ENCODE measurements around the gene GRIK4. TPM values are rescaled to one million over a fixed set of nuclear protein-coding genes. Genes with fewer than 3 reads are reported as not detected.

GRIK4 gene
- polyA plus RNA-seq, 1 donor from 2014 or later = 3.4 TPM

DNA sequence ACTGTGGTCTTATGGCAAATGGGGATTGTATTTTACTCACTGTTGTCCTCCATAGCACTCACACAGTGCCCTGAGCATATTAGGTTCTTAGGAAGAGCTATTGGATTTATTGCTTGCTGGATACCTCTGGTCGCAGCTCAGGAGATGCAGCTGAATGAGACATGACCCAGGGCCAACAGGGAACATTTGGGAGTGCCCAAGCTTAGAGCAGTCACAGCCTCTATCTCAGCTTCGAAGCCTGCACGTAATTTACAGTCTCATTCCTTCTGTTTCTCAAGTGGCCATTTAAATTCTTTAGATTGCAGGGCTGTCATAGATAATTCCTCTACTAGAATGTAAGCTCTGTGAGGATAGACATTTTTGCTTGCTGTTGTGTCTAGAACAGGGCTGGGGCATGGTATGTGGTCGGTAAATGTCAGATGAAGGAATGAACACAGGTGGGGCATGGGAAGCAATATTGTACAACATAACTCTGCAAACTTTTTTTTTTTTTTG lies 192.8 kb downstream of the GRIK4 start:
- Histone ChIP-seq H2AFZ (ENCODE audit: low read depth, low read length) (no peak overlapping the region), H3K36me3 (ENCODE audit: insufficient read depth, low read length) (no peaks in the 10 kb centered on the region), H3F3A (ENCODE audit: insufficient read depth, low read length, poor library complexity, severe bottlenecking) (no peaks in the 10 kb centered on the region), H3K9me2 (ENCODE audit: insufficient read depth, low read length) (no peaks in the 10 kb centered on the region), H3K4me2 (ENCODE audit: low read length) (no peak overlapping the region), H3K79me2 (replicated peaks; ENCODE audit: insufficient read depth, low read length) (no peaks in the 10 kb centered on the region), H3K4me3 (ENCODE audit: low read length) (no peak overlapping the region), H4K20me1 (ENCODE audit: insufficient read depth) (no peaks in the 10 kb centered on the region), H3K27ac (ENCODE audit: low read length) (no peak overlapping the region), H3K9ac (ENCODE audit: low read length) (no peak overlapping the region), H3K9me3 (ENCODE audit: low read length) (peaks cover 5% of the 10 kb centered on the region), H3K27me3 (ENCODE audit: insufficient read depth, low read depth, low read length) (no peaks in the 10 kb centered on the region)
- no peak for TF ChIP-seq SMC3 (conservative IDR thresholded peaks at IDR 0.05; ENCODE audit: poor library complexity)
- TF ChIP-seq TAF1 (IDR thresholded peaks at IDR 0.05; ENCODE audit: low read depth) = no peak
- TF ChIP-seq EP300 (conservative IDR thresholded peaks at IDR 0.05; ENCODE audit: poor library complexity, severe bottlenecking) = no peak
- TF ChIP-seq RAD21 (conservative IDR thresholded peaks at IDR 0.05) = no peak
- TF ChIP-seq POLR2AphosphoS5 (IDR thresholded peaks at IDR 0.05) = no peak
- no peak for TF ChIP-seq MXI1 (conservative IDR thresholded peaks at IDR 0.05; ENCODE audit: poor library complexity, severe bottlenecking)

DNA sequence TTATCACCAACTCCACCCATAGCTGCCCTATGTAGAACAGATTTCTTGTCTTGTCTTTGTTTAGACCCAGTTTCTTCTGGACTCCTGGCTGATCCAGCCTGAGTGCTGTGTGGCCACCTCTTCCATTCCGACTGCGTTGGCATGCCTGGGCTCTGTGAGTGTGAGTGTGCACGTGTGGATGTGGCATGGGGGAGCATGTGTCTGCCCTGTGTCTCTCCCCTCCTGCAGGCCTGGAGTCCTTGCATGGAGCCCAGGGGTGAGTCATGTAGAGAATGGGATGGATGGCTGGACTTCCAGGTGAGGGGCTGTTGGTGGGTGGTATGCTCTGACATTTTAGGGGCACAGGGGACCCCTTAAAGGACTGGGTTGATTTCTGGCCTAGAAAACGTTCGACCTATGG lies 194.7 kb downstream of the GRIK4 start:
- Histone ChIP-seq H3K27me3 (ENCODE audit: insufficient read depth, low read depth, low read length) (no peaks in the 10 kb centered on the region), H3K9me2 (ENCODE audit: insufficient read depth, low read length) (no peaks in the 10 kb centered on the region), H3K9ac (ENCODE audit: low read length) (no peak overlapping the region), H2AFZ (ENCODE audit: low read depth, low read length) (no peak overlapping the region), H4K20me1 (ENCODE audit: insufficient read depth) (no peaks in the 10 kb centered on the region), H3K9me3 (ENCODE audit: low read length) (peaks cover 5% of the 10 kb centered on the region), H3F3A (ENCODE audit: insufficient read depth, low read length, poor library complexity, severe bottlenecking) (no peaks in the 10 kb centered on the region), H3K36me3 (ENCODE audit: insufficient read depth, low read length) (no peaks in the 10 kb centered on the region), H3K4me3 (ENCODE audit: low read length) (no peak overlapping the region), H3K27ac (ENCODE audit: low read length) (no peak overlapping the region), H3K4me2 (ENCODE audit: low read length) (no peak overlapping the region), H3K79me2 (replicated peaks; ENCODE audit: insufficient read depth, low read length) (no peaks in the 10 kb centered on the region)
- TF ChIP-seq TAF1 (IDR thresholded peaks at IDR 0.05; ENCODE audit: low read depth) (no peak), POLR2AphosphoS5 (IDR thresholded peaks at IDR 0.05) (no peak), EP300 (conservative IDR thresholded peaks at IDR 0.05; ENCODE audit: poor library complexity, severe bottlenecking) (no peak), MXI1 (conservative IDR thresholded peaks at IDR 0.05; ENCODE audit: poor library complexity, severe bottlenecking) (no peak), EZH2 (IDR thresholded peaks at IDR 0.05; ENCODE audit: borderline replicate concordance, insufficient read depth, low read length, poor library complexity, severe bottlenecking) (no peak), RAD21 (conservative IDR thresholded peaks at IDR 0.05) (no peak), SMC3 (conservative IDR thresholded peaks at IDR 0.05; ENCODE audit: poor library complexity) (no peak)
- TF ChIP-seq, protein P1, sequence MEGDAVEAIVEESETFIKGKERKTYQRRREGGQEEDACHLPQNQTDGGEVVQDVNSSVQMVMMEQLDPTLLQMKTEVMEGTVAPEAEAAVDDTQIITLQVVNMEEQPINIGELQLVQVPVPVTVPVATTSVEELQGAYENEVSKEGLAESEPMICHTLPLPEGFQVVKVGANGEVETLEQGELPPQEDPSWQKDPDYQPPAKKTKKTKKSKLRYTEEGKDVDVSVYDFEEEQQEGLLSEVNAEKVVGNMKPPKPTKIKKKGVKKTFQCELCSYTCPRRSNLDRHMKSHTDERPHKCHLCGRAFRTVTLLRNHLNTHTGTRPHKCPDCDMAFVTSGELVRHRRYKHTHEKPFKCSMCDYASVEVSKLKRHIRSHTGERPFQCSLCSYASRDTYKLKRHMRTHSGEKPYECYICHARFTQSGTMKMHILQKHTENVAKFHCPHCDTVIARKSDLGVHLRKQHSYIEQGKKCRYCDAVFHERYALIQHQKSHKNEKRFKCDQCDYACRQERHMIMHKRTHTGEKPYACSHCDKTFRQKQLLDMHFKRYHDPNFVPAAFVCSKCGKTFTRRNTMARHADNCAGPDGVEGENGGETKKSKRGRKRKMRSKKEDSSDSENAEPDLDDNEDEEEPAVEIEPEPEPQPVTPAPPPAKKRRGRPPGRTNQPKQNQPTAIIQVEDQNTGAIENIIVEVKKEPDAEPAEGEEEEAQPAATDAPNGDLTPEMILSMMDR (IDR thresholded peaks at IDR 0.05; ENCODE audit: poor library complexity, severe bottlenecking) = no peak
- TF ChIP-seq, protein P2, sequence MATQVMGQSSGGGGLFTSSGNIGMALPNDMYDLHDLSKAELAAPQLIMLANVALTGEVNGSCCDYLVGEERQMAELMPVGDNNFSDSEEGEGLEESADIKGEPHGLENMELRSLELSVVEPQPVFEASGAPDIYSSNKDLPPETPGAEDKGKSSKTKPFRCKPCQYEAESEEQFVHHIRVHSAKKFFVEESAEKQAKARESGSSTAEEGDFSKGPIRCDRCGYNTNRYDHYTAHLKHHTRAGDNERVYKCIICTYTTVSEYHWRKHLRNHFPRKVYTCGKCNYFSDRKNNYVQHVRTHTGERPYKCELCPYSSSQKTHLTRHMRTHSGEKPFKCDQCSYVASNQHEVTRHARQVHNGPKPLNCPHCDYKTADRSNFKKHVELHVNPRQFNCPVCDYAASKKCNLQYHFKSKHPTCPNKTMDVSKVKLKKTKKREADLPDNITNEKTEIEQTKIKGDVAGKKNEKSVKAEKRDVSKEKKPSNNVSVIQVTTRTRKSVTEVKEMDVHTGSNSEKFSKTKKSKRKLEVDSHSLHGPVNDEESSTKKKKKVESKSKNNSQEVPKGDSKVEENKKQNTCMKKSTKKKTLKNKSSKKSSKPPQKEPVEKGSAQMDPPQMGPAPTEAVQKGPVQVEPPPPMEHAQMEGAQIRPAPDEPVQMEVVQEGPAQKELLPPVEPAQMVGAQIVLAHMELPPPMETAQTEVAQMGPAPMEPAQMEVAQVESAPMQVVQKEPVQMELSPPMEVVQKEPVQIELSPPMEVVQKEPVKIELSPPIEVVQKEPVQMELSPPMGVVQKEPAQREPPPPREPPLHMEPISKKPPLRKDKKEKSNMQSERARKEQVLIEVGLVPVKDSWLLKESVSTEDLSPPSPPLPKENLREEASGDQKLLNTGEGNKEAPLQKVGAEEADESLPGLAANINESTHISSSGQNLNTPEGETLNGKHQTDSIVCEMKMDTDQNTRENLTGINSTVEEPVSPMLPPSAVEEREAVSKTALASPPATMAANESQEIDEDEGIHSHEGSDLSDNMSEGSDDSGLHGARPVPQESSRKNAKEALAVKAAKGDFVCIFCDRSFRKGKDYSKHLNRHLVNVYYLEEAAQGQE (IDR thresholded peaks at IDR 0.05; ENCODE audit: borderline replicate concordance) = no peak

All from neural cell (in vitro differentiated cells).